HG03457 (cell line): Measurements from ENCODE around the gene LENG8.
"Not testable (repeated sequence)": the region's sequence is repeated elsewhere in the genome, so short reads cannot be mapped to it uniquely, and the experiment has no call there.

Experiments
- ATAC-seq: cut with Tn5 transposase; IDR thresholded peaks from one replicate; pipeline ENCODE4 v1.9.1; 2021; ENCODE audit warnings: moderate number of reproducible peaks; ENCODE audit not compliant: unreplicated experiment

Gene LENG8

GRCh38 chr19:54439174-54439851 lies 9.7 kb upstream of the LENG8 start:
- ATAC-seq = no peak

GRCh38 chr19:54440641-54441040 lies 8.4 kb upstream of the LENG8 start:
- no peak for ATAC-seq

GRCh38 chr19:54444737-54445136 lies 4.3 kb upstream of the LENG8 start:
- ATAC-seq = no peak

- not testable (repeated sequence) for ATAC-seq
Observed at GRCh38 chr19:54446349-54446748, 2.6 kb upstream of the LENG8 start.

GRCh38 chr19:54448040-54448773 lies 792 bp upstream of the LENG8 start:
- ATAC-seq = no peak

GRCh38 chr19:54449701-54450069 lies 686 bp downstream of the LENG8 start:
- no peak for ATAC-seq

GRCh38 chr19:54451331-54451871 lies 2.4 kb downstream of the LENG8 start:
- ATAC-seq = no peak

- ATAC-seq = no peak
Observed at GRCh38 chr19:54451997-54452396, 3.0 kb downstream of the LENG8 start.

- ATAC-seq = no peak
Observed at GRCh38 chr19:54452626-54453025, 3.6 kb downstream of the LENG8 start.

- no peak for ATAC-seq
Observed at GRCh38 chr19:54453921-54454780, 5.2 kb downstream of the LENG8 start.

- no peak for ATAC-seq
Observed at GRCh38 chr19:54454781-54455675, 6.0 kb downstream of the LENG8 start.

- ATAC-seq = no peak
Observed at GRCh38 chr19:54455786-54456422, 6.9 kb downstream of the LENG8 start.

GRCh38 chr19:54456423-54457373 lies 7.7 kb downstream of the LENG8 start:
- ATAC-seq = no peak

GRCh38 chr19:54457773-54458647 lies 9.0 kb downstream of the LENG8 start:
- no peak for ATAC-seq

GRCh38 chr19:54458648-54459281 lies 9.8 kb downstream of the LENG8 start:
- no peak for ATAC-seq

- no peak for ATAC-seq
Observed at GRCh38 chr19:54459282-54460229, 10.6 kb downstream of the LENG8 start.
